Ovary (tissue), 3 donors: ENCODE results near the gene TULP4.

ENCODE experiments used
- EP300 ChIP-seq: sonication (generic); formaldehyde crosslinking; IDR thresholded peaks from one replicate; pipeline ENCODE4 v1.6.1; 2017; ENCODE audit warnings: antibody characterized with exemption
- POLR2A ChIP-seq: fragments of 450-650 bp; IDR thresholded peaks from one replicate; pipeline ENCODE4 v1.6.1; 2017; ENCODE audit warnings: antibody characterized with exemption, mild to moderate bottlenecking, moderate library complexity
- TF ChIP-seq, protein P1 (sequence below), 3 donors: fragments of 450-650 bp in 2 of 3; fragments of 200-600 bp in 1 of 3; IDR thresholded peaks; one replicate each; pipeline versions ENCODE4 v1.5.1 to v1.8.0; 2016 to 2022; ENCODE audit warnings: antibody characterized with exemption in 3 of 3, mild to moderate bottlenecking in 1 of 3
- donor health status: DM: no; HTN: no; CAD: no.

DNA sequence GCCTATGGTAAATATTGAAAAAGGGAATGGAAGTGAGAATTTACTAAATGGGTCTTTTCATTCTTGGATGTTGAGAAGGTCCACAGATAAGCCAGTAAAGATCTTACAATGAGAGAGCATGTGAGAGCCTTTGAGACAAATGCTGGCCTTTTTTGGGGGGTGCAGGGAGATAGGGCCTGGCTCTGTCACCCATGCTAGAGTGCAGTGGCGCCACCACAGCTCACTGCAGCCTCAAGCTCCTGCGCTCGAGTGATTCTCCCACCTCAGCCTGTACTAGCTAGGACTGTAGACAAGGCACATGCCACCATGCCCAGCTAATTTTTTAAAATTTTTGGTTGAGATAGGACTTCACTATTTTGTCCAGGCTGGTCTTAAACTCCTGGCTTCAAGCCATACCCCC lies 184.4 kb downstream of the TULP4 start:
- TF ChIP-seq, protein P1, sequence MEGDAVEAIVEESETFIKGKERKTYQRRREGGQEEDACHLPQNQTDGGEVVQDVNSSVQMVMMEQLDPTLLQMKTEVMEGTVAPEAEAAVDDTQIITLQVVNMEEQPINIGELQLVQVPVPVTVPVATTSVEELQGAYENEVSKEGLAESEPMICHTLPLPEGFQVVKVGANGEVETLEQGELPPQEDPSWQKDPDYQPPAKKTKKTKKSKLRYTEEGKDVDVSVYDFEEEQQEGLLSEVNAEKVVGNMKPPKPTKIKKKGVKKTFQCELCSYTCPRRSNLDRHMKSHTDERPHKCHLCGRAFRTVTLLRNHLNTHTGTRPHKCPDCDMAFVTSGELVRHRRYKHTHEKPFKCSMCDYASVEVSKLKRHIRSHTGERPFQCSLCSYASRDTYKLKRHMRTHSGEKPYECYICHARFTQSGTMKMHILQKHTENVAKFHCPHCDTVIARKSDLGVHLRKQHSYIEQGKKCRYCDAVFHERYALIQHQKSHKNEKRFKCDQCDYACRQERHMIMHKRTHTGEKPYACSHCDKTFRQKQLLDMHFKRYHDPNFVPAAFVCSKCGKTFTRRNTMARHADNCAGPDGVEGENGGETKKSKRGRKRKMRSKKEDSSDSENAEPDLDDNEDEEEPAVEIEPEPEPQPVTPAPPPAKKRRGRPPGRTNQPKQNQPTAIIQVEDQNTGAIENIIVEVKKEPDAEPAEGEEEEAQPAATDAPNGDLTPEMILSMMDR (IDR thresholded peaks at IDR 0.05) = no peak
- no peak for TF ChIP-seq EP300
- TF ChIP-seq POLR2A = no peak
